ENCODE results near the gene GOPC. TPM values are rescaled to one million over a fixed set of nuclear protein-coding genes. Genes with fewer than 3 reads are reported as not detected.

The GOPC gene
- total and polyA plus RNA-seq, 2 experiments from 2014 or later = 15.5 to 26.4 TPM

DNA sequence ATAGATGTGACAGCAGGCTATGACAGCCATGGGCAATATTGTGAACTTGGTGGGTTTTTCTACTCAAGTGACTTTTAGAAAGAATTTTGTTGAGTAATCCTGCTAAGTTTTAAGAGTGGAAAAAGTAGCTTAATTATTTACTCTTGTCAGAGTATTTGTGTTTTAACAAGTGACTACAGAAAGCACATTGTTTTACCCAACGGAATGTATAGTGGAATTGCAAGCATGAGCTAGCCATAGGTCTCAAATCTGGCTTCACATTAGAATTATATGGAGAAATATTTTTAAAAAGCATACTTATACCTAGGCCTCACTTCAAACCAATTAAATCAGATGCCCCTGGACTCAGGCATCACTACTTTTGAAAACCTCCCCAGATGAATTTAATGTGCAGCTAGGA, 35.5 kb upstream of the GOPC start (continued):
- TF ChIP-seq, protein P1, sequence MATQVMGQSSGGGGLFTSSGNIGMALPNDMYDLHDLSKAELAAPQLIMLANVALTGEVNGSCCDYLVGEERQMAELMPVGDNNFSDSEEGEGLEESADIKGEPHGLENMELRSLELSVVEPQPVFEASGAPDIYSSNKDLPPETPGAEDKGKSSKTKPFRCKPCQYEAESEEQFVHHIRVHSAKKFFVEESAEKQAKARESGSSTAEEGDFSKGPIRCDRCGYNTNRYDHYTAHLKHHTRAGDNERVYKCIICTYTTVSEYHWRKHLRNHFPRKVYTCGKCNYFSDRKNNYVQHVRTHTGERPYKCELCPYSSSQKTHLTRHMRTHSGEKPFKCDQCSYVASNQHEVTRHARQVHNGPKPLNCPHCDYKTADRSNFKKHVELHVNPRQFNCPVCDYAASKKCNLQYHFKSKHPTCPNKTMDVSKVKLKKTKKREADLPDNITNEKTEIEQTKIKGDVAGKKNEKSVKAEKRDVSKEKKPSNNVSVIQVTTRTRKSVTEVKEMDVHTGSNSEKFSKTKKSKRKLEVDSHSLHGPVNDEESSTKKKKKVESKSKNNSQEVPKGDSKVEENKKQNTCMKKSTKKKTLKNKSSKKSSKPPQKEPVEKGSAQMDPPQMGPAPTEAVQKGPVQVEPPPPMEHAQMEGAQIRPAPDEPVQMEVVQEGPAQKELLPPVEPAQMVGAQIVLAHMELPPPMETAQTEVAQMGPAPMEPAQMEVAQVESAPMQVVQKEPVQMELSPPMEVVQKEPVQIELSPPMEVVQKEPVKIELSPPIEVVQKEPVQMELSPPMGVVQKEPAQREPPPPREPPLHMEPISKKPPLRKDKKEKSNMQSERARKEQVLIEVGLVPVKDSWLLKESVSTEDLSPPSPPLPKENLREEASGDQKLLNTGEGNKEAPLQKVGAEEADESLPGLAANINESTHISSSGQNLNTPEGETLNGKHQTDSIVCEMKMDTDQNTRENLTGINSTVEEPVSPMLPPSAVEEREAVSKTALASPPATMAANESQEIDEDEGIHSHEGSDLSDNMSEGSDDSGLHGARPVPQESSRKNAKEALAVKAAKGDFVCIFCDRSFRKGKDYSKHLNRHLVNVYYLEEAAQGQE (IDR thresholded peaks at IDR 0.05; ENCODE audit: unreplicated experiment) = no peak
- TF ChIP-seq, protein P2, sequence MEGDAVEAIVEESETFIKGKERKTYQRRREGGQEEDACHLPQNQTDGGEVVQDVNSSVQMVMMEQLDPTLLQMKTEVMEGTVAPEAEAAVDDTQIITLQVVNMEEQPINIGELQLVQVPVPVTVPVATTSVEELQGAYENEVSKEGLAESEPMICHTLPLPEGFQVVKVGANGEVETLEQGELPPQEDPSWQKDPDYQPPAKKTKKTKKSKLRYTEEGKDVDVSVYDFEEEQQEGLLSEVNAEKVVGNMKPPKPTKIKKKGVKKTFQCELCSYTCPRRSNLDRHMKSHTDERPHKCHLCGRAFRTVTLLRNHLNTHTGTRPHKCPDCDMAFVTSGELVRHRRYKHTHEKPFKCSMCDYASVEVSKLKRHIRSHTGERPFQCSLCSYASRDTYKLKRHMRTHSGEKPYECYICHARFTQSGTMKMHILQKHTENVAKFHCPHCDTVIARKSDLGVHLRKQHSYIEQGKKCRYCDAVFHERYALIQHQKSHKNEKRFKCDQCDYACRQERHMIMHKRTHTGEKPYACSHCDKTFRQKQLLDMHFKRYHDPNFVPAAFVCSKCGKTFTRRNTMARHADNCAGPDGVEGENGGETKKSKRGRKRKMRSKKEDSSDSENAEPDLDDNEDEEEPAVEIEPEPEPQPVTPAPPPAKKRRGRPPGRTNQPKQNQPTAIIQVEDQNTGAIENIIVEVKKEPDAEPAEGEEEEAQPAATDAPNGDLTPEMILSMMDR (conservative IDR thresholded peaks at IDR 0.05; ENCODE audit: low read depth in 2 of 2) = no peak
- TF ChIP-seq ETS1 (IDR thresholded peaks at IDR 0.05) = no peak

DNA sequence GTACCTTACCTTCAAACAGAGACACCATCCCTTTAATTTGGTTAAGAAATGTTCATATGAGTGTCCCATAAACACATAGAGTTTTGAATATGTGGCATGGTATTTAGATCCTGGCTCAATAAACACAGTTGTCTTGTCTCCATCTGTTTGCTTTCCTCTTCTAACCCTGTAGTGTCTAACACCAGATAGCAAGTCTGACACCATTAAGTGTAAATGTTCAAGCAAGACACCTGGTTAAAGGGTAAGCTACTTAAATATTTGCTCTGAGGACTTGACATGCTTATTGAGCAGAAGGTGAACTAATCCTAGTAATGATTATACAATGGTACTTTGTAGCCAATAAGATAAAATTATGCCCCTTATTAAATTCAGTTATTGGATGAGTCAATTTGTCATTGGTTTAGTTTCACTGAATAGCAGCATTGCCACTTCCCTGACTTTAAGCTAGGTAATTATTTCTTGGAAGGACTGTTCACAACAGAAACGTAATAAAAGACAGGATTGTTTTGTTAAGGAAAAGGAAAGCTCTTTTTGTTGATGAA, 26.9 kb upstream of the GOPC start:
- peaks cover 8% of the 10 kb centered on the region; the same call in 1 of the 2 replicates for H3K9me2 ChIP-seq (ENCODE audit: insufficient read depth)
- peaks cover 2% of the 10 kb centered on the region for H3K27me3 Mint-ChIP-seq (ENCODE audit: insufficient read depth, low read depth, poor library complexity)
- H4K20me1 ChIP-seq (replicated peaks; ENCODE audit: insufficient read depth) = no peaks in the 10 kb centered on the region
- H3K27ac Mint-ChIP-seq = no peak overlapping the region
- no peak for ATAC-seq
- H3K36me3 Mint-ChIP-seq (ENCODE audit: low read depth) = peaks cover 53% of the 10 kb centered on the region
- no peaks in the 10 kb centered on the region for H3F3A ChIP-seq (replicated peaks; ENCODE audit: low read depth)
- H3K4me3 Mint-ChIP-seq = no peak overlapping the region
- H3K27me3 ChIP-seq (ENCODE audit: insufficient read depth) = no peaks in the 10 kb centered on the region
- H3K4me1 Mint-ChIP-seq = no peaks in the 10 kb centered on the region
- TF ChIP-seq ETS1 (IDR thresholded peaks at IDR 0.05) (no peak), NANOG (IDR thresholded peaks at IDR 0.05; ENCODE audit: borderline replicate concordance) (no peak), JUNB (IDR thresholded peaks at IDR 0.05; ENCODE audit: unreplicated experiment) (no peak)
- H3K36me3 ChIP-seq (ENCODE audit: insufficient read depth) = peaks cover 18% of the 10 kb centered on the region
- H3K4me2 ChIP-seq = no peak overlapping the region
- DNase-seq (ENCODE audit: low spot score) = no peak
- no peaks in the 10 kb centered on the region for H3K4me1 ChIP-seq (ENCODE audit: insufficient read depth)
- H3K79me2 ChIP-seq (replicated peaks; ENCODE audit: insufficient read depth) = no peaks in the 10 kb centered on the region
- no peak overlapping the region for H3K27ac ChIP-seq (ENCODE audit: low read depth)
- peaks cover 56% of the 10 kb centered on the region for H3K9me3 Mint-ChIP-seq
- no peak overlapping the region for H2AFZ ChIP-seq
- H3K4me3 ChIP-seq = no peak overlapping the region
